ENCODE measurements around the gene DHRSX.
"Not testable (repeated sequence)": the region's sequence is repeated elsewhere in the genome, so short reads cannot be mapped to it uniquely, and the experiment has no call there.

The DHRSX gene

GRCh38 chrX:2462074-2462473, 38.7 kb downstream of the DHRSX start:
- POLR2A ChIA-PET (ENCODE audit: low non-redundant PET): no interaction called here
- no peak for DNase-seq (ENCODE audit: low spot score)
- CTCF ChIA-PET: no interaction called here
- TF ChIP-seq CTCF (conservative IDR thresholded peaks at IDR 0.05; ENCODE audit: low read depth): no peak
- no peak overlapping the region for H3K27ac ChIP-seq

- no peak for DNase-seq (ENCODE audit: low spot score)
- H3K27ac ChIP-seq: no peak overlapping the region
- TF ChIP-seq CTCF (conservative IDR thresholded peaks at IDR 0.05; ENCODE audit: low read depth): no peak
- POLR2A ChIA-PET (ENCODE audit: low non-redundant PET): no interaction called here
- CTCF ChIA-PET: no interaction called here
Measured at GRCh38 chrX:2461711-2462016, 39.1 kb downstream of the DHRSX start.

DNA sequence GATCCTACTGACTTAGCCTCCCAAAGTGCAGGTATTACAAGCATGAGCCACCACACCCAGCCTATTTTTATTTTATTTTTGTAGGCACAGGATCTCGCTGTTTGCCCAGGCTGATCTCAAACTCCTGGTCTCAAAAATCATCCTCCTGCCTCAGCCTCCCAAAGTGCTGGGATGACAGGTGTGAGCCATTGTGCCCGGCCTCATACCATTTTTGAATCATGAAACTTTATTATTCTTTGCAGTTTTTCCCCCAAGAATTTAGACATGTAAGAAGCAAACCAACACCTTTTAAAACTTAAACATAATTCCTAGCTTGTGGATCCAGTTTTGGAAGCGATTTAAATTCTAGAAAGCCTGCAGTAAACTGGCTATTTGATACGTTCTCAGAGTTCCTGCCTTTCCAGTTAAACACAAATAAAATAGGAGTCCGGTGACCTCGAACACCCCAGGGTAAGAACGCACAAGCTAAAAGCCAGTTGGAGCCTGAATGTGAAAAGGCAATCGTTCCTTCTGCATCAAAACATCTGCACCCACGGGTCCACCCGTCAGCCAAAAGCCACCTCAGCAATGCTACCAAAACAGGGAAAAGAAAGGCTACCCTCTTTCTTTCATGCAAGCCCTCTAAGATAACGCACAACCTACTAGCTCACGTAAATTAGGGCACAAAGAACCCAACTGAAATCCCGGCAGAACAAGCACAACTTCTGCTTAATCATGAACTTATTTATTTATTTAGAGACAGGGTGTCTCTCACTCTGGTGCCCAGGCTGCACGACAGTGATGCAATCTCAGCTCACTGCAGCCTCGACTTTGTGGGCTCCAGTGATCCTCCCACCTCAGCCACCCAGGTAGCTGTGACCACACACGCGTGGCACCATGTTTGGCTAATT, 39.7 kb downstream of the DHRSX start:
- POLR2A ChIA-PET (ENCODE audit: low non-redundant PET); CTCF ChIA-PET; DNase-seq (ENCODE audit: low spot score): not testable (repeated sequence)

GRCh38 chrX:2460048-2460447, 40.7 kb downstream of the DHRSX start:
- POLR2A ChIA-PET (ENCODE audit: low non-redundant PET); H3K27ac ChIP-seq; DNase-seq (ENCODE audit: low spot score); CTCF ChIA-PET: not testable (repeated sequence)

More for the DNA sequence above, 39.7 kb downstream of the DHRSX start:
- not testable (repeated sequence) for H3K27ac ChIP-seq

DNA sequence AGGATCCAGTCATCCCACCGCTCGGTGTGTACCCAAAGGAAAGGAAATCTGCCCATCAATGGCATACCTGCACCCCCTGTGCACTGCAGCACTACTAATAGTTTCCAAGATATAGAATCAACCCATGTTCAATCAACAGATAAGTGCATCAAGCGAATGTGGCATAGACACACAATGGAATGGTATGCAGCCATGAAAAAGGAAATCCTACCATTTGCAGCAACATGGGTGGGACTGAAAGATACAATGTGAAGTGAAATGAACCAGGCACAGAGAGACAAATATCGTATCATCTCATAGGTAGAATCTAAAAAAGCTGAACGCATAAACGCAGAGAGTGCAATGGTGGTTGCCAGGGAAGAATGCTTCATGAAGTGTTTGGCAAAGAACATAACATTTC, 42.5 kb downstream of the DHRSX start:
- CTCF ChIA-PET: no interaction called here
- no peak for DNase-seq (ENCODE audit: low spot score)
- POLR2A ChIA-PET (ENCODE audit: low non-redundant PET): no interaction called here
- no peak overlapping the region for H3K27ac ChIP-seq
- TF ChIP-seq CTCF (conservative IDR thresholded peaks at IDR 0.05; ENCODE audit: low read depth): no peak

DNA sequence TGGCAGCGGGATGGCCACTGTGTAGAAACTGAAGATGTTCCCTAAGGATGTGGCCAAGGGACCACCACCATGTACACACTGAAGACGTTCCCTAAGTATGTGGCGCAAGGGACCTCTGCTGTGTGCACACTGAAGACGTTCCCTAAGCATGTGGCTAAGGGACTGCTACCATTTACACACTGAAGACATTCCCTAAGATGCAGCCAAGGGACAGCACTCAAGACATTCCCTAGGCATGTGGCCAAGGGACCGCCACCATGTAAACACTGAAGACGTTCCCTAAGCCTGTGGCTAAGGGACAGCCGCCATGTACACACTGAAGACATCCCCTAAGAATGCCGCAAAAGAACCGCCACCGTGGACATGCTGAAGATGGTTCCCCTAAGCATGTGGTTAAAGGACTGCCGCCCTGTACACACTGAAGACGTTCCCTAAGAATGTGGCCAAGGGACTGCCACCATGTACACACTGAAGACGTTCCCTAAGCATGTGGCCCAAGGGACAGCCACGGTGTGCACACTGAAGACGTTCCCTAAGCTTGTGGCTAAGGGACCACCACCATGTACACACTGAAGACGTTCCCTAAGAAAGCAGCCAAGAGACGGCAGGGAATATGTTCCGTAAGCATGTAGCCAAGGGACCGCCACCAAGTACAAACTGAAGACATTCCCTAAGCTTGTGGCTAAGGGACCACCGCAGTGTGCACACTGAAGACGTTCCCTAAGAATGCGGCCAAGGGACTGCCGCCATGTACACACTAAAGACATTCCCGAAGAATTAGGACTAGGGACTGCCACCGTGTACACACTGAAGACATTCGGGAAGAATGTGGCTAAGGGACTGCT, 43.3 kb downstream of the DHRSX start:
- no peak overlapping the region for H3K27ac ChIP-seq
- no peak for TF ChIP-seq CTCF (conservative IDR thresholded peaks at IDR 0.05; ENCODE audit: low read depth)
- ChIA-PET CTCF (no interaction called here), POLR2A (ENCODE audit: low non-redundant PET) (no interaction called here)
- no peak for DNase-seq (ENCODE audit: low spot score)

- H3K27ac ChIP-seq; CTCF ChIA-PET; POLR2A ChIA-PET (ENCODE audit: low non-redundant PET); DNase-seq (ENCODE audit: low spot score): not testable (repeated sequence)
Measured at GRCh38 chrX:2456091-2456490, 44.7 kb downstream of the DHRSX start.

DNA sequence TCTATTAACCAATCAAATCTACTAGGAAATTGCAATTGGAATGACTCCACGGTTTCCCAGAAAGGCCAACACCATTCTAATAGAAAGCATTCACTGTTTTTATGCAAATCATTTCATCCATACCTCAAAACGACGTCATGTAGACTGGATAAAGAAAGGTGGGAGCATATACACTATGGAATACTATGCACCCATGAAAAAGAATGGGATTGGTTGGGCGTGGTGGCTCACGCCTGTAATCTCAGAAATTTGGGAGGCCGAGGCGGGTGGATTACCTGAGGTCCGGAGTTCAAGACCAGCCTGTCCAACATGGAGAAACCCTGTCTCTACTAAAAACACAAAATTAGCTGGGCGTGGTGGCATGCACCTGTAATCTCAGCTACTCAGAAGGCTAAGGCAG, 46.2 kb downstream of the DHRSX start:
- POLR2A ChIA-PET (ENCODE audit: low non-redundant PET); DNase-seq (ENCODE audit: low spot score); H3K27ac ChIP-seq; CTCF ChIA-PET: not testable (repeated sequence)

All from RWPE1 (cell line).